ENCODE data around the gene SERPINH1. TPM values are rescaled to one million over a fixed set of nuclear protein-coding genes. Genes with fewer than 3 reads are reported as not detected.

The SERPINH1 gene
- total and polyA plus RNA-seq, 2 donors (not counting 3 experiments of a cell fraction or from before 2014, with no cell fraction given) = 409 to 816 TPM

DNA sequence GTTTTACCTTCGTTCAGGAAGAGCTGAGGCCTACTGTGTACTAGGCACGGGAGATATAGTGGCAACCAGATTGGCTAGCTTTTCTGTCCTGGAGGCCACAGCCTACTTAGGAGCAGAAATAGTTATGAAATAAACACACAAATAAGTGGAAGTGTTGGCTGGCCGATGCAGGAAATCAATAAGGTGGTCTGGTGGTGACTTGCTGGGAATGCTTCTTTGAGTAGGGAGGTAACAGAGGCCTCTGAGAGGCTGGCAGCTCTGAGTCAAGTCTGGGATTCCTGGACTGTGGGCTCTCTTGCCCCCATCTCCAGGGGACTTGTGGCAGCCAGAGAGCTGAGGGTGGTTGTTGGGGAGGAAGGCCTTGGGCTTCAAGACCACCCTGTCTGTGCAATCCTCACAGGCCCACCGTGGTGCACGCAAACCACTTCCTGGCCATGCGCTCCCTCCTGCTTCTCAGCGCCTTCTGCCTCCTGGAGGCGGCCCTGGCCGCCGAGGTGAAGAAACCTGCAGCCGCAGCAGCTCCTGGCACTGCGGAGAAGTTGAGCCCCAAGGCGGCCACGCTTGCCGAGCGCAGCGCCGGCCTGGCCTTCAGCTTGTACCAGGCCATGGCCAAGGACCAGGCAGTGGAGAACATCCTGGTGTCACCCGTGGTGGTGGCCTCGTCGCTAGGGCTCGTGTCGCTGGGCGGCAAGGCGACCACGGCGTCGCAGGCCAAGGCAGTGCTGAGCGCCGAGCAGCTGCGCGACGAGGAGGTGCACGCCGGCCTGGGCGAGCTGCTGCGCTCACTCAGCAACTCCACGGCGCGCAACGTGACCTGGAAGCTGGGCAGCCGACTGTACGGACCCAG, 4.1 kb downstream of the SERPINH1 start:
- ChIA-PET POLR2A (interaction anchor here (1.8 to 2.9 kb wide), 2 partner anchors 10 to 12 kb away, joined by 9 to 23 read pairs; no protein-coding TSS in a partner anchor), CTCF (interaction anchor here (1.0 to 8.6 kb wide), 7 partner anchors 10 to 158 kb away, joined by 3 to 107 read pairs (median 4); no protein-coding TSS in a partner anchor)
- Histone ChIP-seq H3K36me3 (ENCODE audit: control insufficient read depth in 2 of 2, extremely low read depth in 1 of 2, insufficient read depth in 2 of 2, low read length in 2 of 2) (peaks cover 18 to 41% of the 10 kb centered on the region in 2 experiments), H3K27ac (ENCODE audit: insufficient read depth, low read depth, low read length) (peak overlapping the region; percentile 92), H3K9ac (replicated peaks; ENCODE audit: extremely low read depth, insufficient read depth, low read length) (peak overlapping the region; percentile 2), H3K79me2 (ENCODE audit: control insufficient read depth, insufficient read depth, low read length) (peaks cover 63% of the 10 kb centered on the region), H2AFZ (ENCODE audit: low read depth, low read length) (no peak overlapping the region), H4K20me1 (replicated peaks; ENCODE audit: control insufficient read depth, extremely low read depth, insufficient read depth, low read length) (no peaks in the 10 kb centered on the region), H3K9me3 (replicated peaks; ENCODE audit: control insufficient read depth, insufficient read depth, low read length) (no peaks in the 10 kb centered on the region), H3K27me3 (ENCODE audit: control insufficient read depth in 2 of 2, insufficient read depth in 2 of 2, low read length in 2 of 2) (no peaks in the 10 kb centered on the region), H3K4me1 (ENCODE audit: control insufficient read depth, extremely low read depth, insufficient read depth, low read length) (peaks cover 36% of the 10 kb centered on the region), H3K9me1 (replicated peaks; ENCODE audit: control insufficient read depth, extremely low read depth, insufficient read depth, low read length) (no peaks in the 10 kb centered on the region), H3K4me2 (ENCODE audit: insufficient read depth, low read length) (peak overlapping the region; percentile 90), H3K4me3 (replicated peaks in 1 of 3; ENCODE audit: insufficient read depth in 1 of 3, low read depth in 1 of 3, low read length in 3 of 3) (no peak overlapping the region)
- BruUV-seq (replicated peaks) = no TSS peak
- DNase-seq (ENCODE audit: low read depth, low spot score) (no peak), FAIRE-seq (no peak)
- intact Hi-C loops (cut with micrococcal nuclease) = loop anchor here (1.0 kb wide), 1 partner anchor 16 kb away; no protein-coding TSS in a partner anchor
- dilution Hi-C loops (cut with MboI; ENCODE audit: extremely low pct_ligation_motif_present, low sequenced_read_pairs) = no loop called here
- TF ChIP-seq FOS (IDR thresholded peaks at IDR 0.05; ENCODE audit: borderline replicate concordance, insufficient read depth, low read length) (no peak), EZH2 (IDR thresholded peaks at IDR 0.05; ENCODE audit: borderline replicate concordance, low read depth, low read length, severe bottlenecking) (no peak), MYC (IDR thresholded peaks at IDR 0.05; ENCODE audit: low read depth, low read length) (no peak)

DNA sequence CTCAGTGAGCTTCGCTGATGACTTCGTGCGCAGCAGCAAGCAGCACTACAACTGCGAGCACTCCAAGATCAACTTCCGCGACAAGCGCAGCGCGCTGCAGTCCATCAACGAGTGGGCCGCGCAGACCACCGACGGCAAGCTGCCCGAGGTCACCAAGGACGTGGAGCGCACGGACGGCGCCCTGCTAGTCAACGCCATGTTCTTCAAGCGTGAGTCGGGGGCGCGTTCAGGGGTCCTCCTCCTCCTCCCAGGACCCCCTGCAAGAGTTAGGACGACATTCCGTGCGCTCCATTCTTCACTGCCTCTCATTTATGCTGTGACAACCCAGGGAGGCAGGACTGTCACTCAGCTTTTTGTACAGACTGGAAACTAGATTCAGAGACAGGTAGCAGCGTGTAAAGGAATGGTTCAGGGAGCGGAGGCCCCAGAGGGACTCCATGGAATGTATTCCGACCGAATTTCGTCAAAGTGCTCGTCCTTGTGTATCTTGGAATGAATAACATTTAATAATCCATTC, 4.8 kb downstream of the SERPINH1 start:
- no peak overlapping the region for H3K27ac ChIP-seq (ENCODE audit: insufficient read depth, low read depth, low read length)
- H3K4me2 ChIP-seq (ENCODE audit: insufficient read depth, low read length) = no peak overlapping the region
- no peak for DNase-seq (ENCODE audit: low read depth, low spot score)
- H3K9me1 ChIP-seq (replicated peaks; ENCODE audit: control insufficient read depth, extremely low read depth, insufficient read depth, low read length) = no peaks in the 10 kb centered on the region
- peaks cover 22 to 48% of the 10 kb centered on the region in 2 experiments for H3K36me3 ChIP-seq (ENCODE audit: control insufficient read depth in 2 of 2, extremely low read depth in 1 of 2, insufficient read depth in 2 of 2, low read length in 2 of 2)
- dilution Hi-C loops (cut with MboI; ENCODE audit: extremely low pct_ligation_motif_present, low sequenced_read_pairs) = no loop called here
- no peak overlapping the region for H3K4me3 ChIP-seq (replicated peaks in 1 of 3; ENCODE audit: insufficient read depth in 1 of 3, low read depth in 1 of 3, low read length in 3 of 3)
- ChIA-PET POLR2A (no interaction called here), CTCF (no interaction called here)
- no peaks in the 10 kb centered on the region for H4K20me1 ChIP-seq (replicated peaks; ENCODE audit: control insufficient read depth, extremely low read depth, insufficient read depth, low read length)
- H2AFZ ChIP-seq (ENCODE audit: low read depth, low read length) = no peak overlapping the region
- H3K9me3 ChIP-seq (replicated peaks; ENCODE audit: control insufficient read depth, insufficient read depth, low read length) = no peaks in the 10 kb centered on the region
- intact Hi-C loops (cut with micrococcal nuclease) = no loop called here
- TF ChIP-seq, protein P1, sequence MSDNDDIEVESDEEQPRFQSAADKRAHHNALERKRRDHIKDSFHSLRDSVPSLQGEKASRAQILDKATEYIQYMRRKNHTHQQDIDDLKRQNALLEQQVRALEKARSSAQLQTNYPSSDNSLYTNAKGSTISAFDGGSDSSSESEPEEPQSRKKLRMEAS (IDR thresholded peaks at IDR 0.05; ENCODE audit: insufficient read depth, insufficient read length) = no peak
- no peak for TF ChIP-seq MYC (IDR thresholded peaks at IDR 0.05; ENCODE audit: low read depth, low read length)
- no peak for TF ChIP-seq CTCF (IDR thresholded peaks at IDR 0.05; ENCODE audit: extremely low read depth in 1 of 2, insufficient read depth in 1 of 2, low read depth in 1 of 2, low read length in 2 of 2)
- no peak for TF ChIP-seq POLR2AphosphoS5 (IDR thresholded peaks at IDR 0.05; ENCODE audit: insufficient read depth, low read depth, low read length)
- no peak for TF ChIP-seq EZH2 (IDR thresholded peaks at IDR 0.05; ENCODE audit: borderline replicate concordance, low read depth, low read length, severe bottlenecking)
- TF ChIP-seq FOS (IDR thresholded peaks at IDR 0.05; ENCODE audit: borderline replicate concordance, insufficient read depth, low read length) = no peak
- no peak for TF ChIP-seq GATA2 (IDR thresholded peaks at IDR 0.05; ENCODE audit: insufficient read depth, insufficient read length, low read depth, low read length)
- TF ChIP-seq JUN (IDR thresholded peaks at IDR 0.05; ENCODE audit: borderline replicate concordance, insufficient read depth, insufficient read length, low read depth) = no peak
- TF ChIP-seq POLR2A (IDR thresholded peaks at IDR 0.05; ENCODE audit: low read depth, low read length) = no peak
- H3K4me1 ChIP-seq (ENCODE audit: control insufficient read depth, extremely low read depth, insufficient read depth, low read length) = peaks cover 32% of the 10 kb centered on the region
- H3K79me2 ChIP-seq (ENCODE audit: control insufficient read depth, insufficient read depth, low read length) = peaks cover 63% of the 10 kb centered on the region
- H3K27me3 ChIP-seq (ENCODE audit: control insufficient read depth in 2 of 2, insufficient read depth in 2 of 2, low read length in 2 of 2) = no peaks in the 10 kb centered on the region
- no peak for FAIRE-seq
- H3K9ac ChIP-seq (replicated peaks; ENCODE audit: extremely low read depth, insufficient read depth, low read length) = no peak overlapping the region
- no TSS peak for BruUV-seq (replicated peaks)
